HCT116 (cell line): Measurements from ENCODE around the gene TMEFF2.

Source experiments
- EZH2 ChIP-seq: fragments of 200-600 bp; sonication (generic); IDR thresholded peaks from 2 replicates; pipeline ENCODE4 v1.6.1; 2017; ENCODE audit warnings: antibody characterized with exemption, mixed run types
- TF ChIP-seq, protein P1 (sequence below), 3 experiments: fragments of 200-600 bp in 1 of 3; sonication (generic) in 1 of 3; IDR thresholded peaks in 2 of 3; conservative IDR thresholded peaks in 1 of 3; 2 replicates each; pipeline ENCODE4 v1.5.1; 2012 to 2017; ENCODE audit warnings: low read depth in 2 of 3, low read length in 2 of 3, antibody characterized with exemption in 1 of 3, borderline replicate concordance in 1 of 3, control low read depth in 1 of 3, mild to moderate bottlenecking in 1 of 3, mixed read lengths in 1 of 3, mixed run types in 1 of 3, moderate library complexity in 1 of 3; ENCODE audit not compliant: insufficient read depth in 1 of 3

DNA sequence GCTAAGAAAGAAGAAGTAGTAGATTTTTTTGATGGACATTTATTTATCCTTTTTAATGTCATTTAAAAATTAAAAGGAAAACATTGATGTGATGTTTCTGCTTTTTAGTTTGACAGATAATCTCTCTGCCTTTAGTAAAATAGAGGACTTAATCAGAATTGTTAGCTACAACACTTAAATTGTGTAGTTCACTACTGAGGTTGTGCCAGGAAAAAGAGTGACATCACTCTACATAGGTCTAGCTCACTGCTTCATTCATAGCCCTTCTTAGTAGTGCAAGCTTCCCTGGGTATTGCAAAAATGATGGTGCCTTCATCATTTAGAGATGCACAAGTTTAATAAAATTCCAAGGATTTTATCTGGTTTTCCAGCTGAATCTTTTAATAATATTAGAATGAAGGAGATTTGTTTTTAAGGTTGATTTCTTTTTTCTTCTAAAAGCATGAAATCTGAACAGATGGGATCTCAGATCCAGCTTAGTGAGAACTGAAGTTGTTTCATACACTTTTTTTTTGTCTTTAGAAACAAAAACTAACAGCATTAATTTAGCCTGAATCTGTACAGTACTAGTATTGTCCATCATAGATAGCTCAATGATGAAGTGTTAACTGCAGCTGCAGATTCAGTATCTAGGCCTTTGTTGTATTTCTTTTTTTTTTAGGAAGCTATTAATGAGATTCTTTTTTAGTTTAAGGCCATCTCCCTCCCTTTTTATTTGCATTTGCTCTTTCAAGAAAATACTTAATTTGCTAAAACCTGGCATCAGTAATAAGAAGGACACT is 20.6 kb upstream of the TMEFF2 start:
- TF ChIP-seq, protein P1, sequence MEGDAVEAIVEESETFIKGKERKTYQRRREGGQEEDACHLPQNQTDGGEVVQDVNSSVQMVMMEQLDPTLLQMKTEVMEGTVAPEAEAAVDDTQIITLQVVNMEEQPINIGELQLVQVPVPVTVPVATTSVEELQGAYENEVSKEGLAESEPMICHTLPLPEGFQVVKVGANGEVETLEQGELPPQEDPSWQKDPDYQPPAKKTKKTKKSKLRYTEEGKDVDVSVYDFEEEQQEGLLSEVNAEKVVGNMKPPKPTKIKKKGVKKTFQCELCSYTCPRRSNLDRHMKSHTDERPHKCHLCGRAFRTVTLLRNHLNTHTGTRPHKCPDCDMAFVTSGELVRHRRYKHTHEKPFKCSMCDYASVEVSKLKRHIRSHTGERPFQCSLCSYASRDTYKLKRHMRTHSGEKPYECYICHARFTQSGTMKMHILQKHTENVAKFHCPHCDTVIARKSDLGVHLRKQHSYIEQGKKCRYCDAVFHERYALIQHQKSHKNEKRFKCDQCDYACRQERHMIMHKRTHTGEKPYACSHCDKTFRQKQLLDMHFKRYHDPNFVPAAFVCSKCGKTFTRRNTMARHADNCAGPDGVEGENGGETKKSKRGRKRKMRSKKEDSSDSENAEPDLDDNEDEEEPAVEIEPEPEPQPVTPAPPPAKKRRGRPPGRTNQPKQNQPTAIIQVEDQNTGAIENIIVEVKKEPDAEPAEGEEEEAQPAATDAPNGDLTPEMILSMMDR (IDR thresholded peaks at IDR 0.05 in 2 of 3, conservative IDR thresholded peaks at IDR 0.05 in 1 of 3; ENCODE audit: borderline replicate concordance in 1 of 3, insufficient read depth in 1 of 3, low read depth in 2 of 3, low read length in 2 of 3): no peak
- TF ChIP-seq EZH2: no peak
